H1 (cell line): ENCODE data around the gene C5AR2. TPM values are rescaled to one million over a fixed set of nuclear protein-coding genes. Genes with fewer than 3 reads are reported as not detected.

Source experiments
- CTCF ChIA-PET: fragments of 300-600 bp; sonication (Branson Sonifier 250); formaldehyde crosslinking; loops from one replicate; lab custom pipeline; 2021; ENCODE audit not compliant: partially characterized antibody; lab: Charles Lee
- POLR2A ChIA-PET: fragments of 300-600 bp; sonication (Branson Sonifier 250); formaldehyde crosslinking; loops from one replicate; lab custom pipeline; 2021; ENCODE audit warnings: inconsistent platforms; ENCODE audit not compliant: partially characterized antibody; lab: Charles Lee
- DNase-seq, 2 experiments: peaks; one replicate each; pipeline versions ENCODE4 v3.0.0 to v3.0.0-alpha.2; 2010 to 2022; ENCODE audit warnings: low spot score in 2 of 2, low read depth in 1 of 2, mixed read lengths in 1 of 2
- FAIRE-seq: peaks from 2 replicates; lab custom pipeline; 2011; peaks lifted over from hg19 to GRCh38; lab: Jason Lieb, UNC
- H2AFZ ChIP-seq: 2 replicates; pipeline ENCODE4 v1.8.1; 2012; ENCODE audit warnings: low read length, inconsistent platforms
- H2AK5ac ChIP-seq: 2 replicates; pipeline ENCODE4 v1.6.1; 2013; ENCODE audit warnings: low read depth, low read length
- H2BK120ac ChIP-seq: replicated peaks from 2 replicates; pipeline ENCODE3; 2013; ENCODE audit warnings: low read depth, low read length, inconsistent platforms
- H2BK12ac ChIP-seq: 2 replicates; pipeline ENCODE4 v1.6.1; 2013; ENCODE audit warnings: low read depth, low read length
- H2BK15ac ChIP-seq: 2 replicates; pipeline ENCODE4 v1.6.1; 2013; ENCODE audit warnings: low read length
- H2BK20ac ChIP-seq: 2 replicates; pipeline ENCODE4 v1.6.1; 2013; ENCODE audit warnings: low read length
- H2BK5ac ChIP-seq: 2 replicates; pipeline ENCODE4 v1.6.1; 2013; ENCODE audit warnings: low read depth, low read length
- H3K14ac ChIP-seq: 2 replicates; pipeline ENCODE4 v1.6.1; 2013; ENCODE audit warnings: inconsistent platforms; ENCODE audit not compliant: insufficient read length
- H3K18ac ChIP-seq: 2 replicates; pipeline ENCODE4 v1.6.1; 2013; ENCODE audit warnings: low read length; ENCODE audit errors: extremely low read depth
- H3K23ac ChIP-seq: 2 replicates; pipeline ENCODE4 v1.6.1; 2013; ENCODE audit warnings: inconsistent platforms; ENCODE audit not compliant: insufficient read length
- H3K23me2 ChIP-seq: 2 replicates; pipeline ENCODE4 v1.6.1; 2013; ENCODE audit warnings: low read depth, low read length
- H3K27ac ChIP-seq: 2 replicates; pipeline ENCODE4 v1.6.1; 2011; ENCODE audit warnings: low read depth, low read length, inconsistent platforms
- H3K27me3 ChIP-seq, 4 experiments: replicated peaks in 1 of 4; 1 replicate in 1 of 4; 2 replicates in 3 of 4; pipeline versions ENCODE4 v1.6.1 to v1.8.1; 2011 to 2013; ENCODE audit warnings: low read length in 3 of 4, mild to moderate bottlenecking in 3 of 4, inconsistent platforms in 2 of 4, mixed read lengths in 2 of 4, moderate library complexity in 1 of 4; ENCODE audit not compliant: control insufficient read depth in 3 of 4, insufficient read depth in 3 of 4; ENCODE audit errors: extremely low read depth in 1 of 4
- H3K36me3 ChIP-seq, 4 experiments: 2 replicates each; pipeline versions ENCODE4 v1.6.1 to v1.8.1; 2011 to 2013; ENCODE audit warnings: mild to moderate bottlenecking in 4 of 4, low read length in 3 of 4, moderate library complexity in 2 of 4, control low read depth in 1 of 4, inconsistent platforms in 1 of 4; ENCODE audit not compliant: insufficient read depth in 4 of 4, control insufficient read depth in 2 of 4
- H3K4ac ChIP-seq: replicated peaks from 2 replicates; pipeline ENCODE3; 2013; ENCODE audit warnings: low read length, low read depth, mixed read lengths, inconsistent platforms; ENCODE audit not compliant: insufficient read length
- H3K4me1 ChIP-seq, 4 experiments: replicated peaks in 1 of 4; 1 replicate in 1 of 4; 2 replicates in 3 of 4; pipeline versions ENCODE4 v1.6.1 to v1.8.1; 2011 to 2013; ENCODE audit warnings: low read length in 3 of 4, inconsistent platforms in 2 of 4, mixed read lengths in 1 of 4; ENCODE audit not compliant: insufficient read depth in 4 of 4, control insufficient read depth in 3 of 4
- H3K4me2 ChIP-seq, 2 experiments: 2 replicates each; pipeline versions ENCODE4 v1.6.1 to v1.8.1; 2011 to 2013; ENCODE audit warnings: low read depth in 2 of 2, low read length in 2 of 2, control low read depth in 1 of 2, inconsistent platforms in 1 of 2, mild to moderate bottlenecking in 1 of 2; ENCODE audit not compliant: insufficient read depth in 1 of 2
- H3K4me3 ChIP-seq, 4 experiments: fragments of 200-600, 300-600 bp in 1 of 4; sonication (generic), shearing (Covaris generic), sonication (Bioruptor Twin) in 1 of 4; 2 replicates each; pipeline versions ENCODE4 v1.5.1 to v1.8.1; 2011 to 2016; ENCODE audit warnings: low read length in 4 of 4, low read depth in 3 of 4, control low read depth in 2 of 4, inconsistent platforms in 2 of 4, mild to moderate bottlenecking in 2 of 4, mixed read lengths in 1 of 4, moderate library complexity in 1 of 4; ENCODE audit not compliant: insufficient read depth in 2 of 4; ENCODE audit errors: extremely low read depth in 1 of 4
- H3K56ac ChIP-seq: replicated peaks from 2 replicates; pipeline ENCODE3; 2013; ENCODE audit warnings: low read depth, mild to moderate bottlenecking, mixed read lengths, low read length, inconsistent platforms; ENCODE audit not compliant: insufficient read length
- H3K79me1 ChIP-seq: 2 replicates; pipeline ENCODE4 v1.6.1; 2013; ENCODE audit warnings: low read depth, low read length, control low read depth
- H3K79me2 ChIP-seq, 2 experiments: 2 replicates each; pipeline versions ENCODE4 v1.6.1 to v1.8.1; 2012 to 2013; ENCODE audit warnings: low read length in 2 of 2, mild to moderate bottlenecking in 2 of 2, inconsistent platforms in 1 of 2; ENCODE audit not compliant: insufficient read depth in 2 of 2, control insufficient read depth in 1 of 2
- H3K9ac ChIP-seq, 4 experiments: replicated peaks in 1 of 4; 1 replicate in 1 of 4; 2 replicates in 3 of 4; pipeline versions ENCODE4 v1.6.1 to v1.8.1; 2011 to 2013; ENCODE audit warnings: low read depth in 3 of 4, low read length in 3 of 4, control low read depth in 2 of 4, mild to moderate bottlenecking in 2 of 4, moderate library complexity in 2 of 4, inconsistent platforms in 1 of 4; ENCODE audit errors: extremely low read depth in 1 of 4
- H3K9me3 ChIP-seq, 2 experiments: 2 replicates each; pipeline versions ENCODE4 v1.6.1 to v1.8.1; 2012 to 2013; ENCODE audit warnings: mild to moderate bottlenecking in 2 of 2, moderate library complexity in 2 of 2, control low read depth in 1 of 2, inconsistent platforms in 1 of 2, low read depth in 1 of 2, low read length in 1 of 2, mixed read lengths in 1 of 2; ENCODE audit not compliant: insufficient read depth in 2 of 2
- H4K20me1 ChIP-seq, 2 experiments: replicated peaks in 1 of 2; 2 replicates each; pipeline versions ENCODE3 to v1.8.1; 2011 to 2013; ENCODE audit warnings: inconsistent platforms in 2 of 2, low read length in 2 of 2, mild to moderate bottlenecking in 1 of 2; ENCODE audit not compliant: insufficient read depth in 2 of 2, control insufficient read depth in 1 of 2
- H4K5ac ChIP-seq: 2 replicates; pipeline ENCODE4 v1.6.1; 2013; ENCODE audit warnings: low read length, low read depth, mixed read lengths, inconsistent platforms; ENCODE audit not compliant: insufficient read length
- H4K8ac ChIP-seq: 2 replicates; pipeline ENCODE4 v1.8.0; 2013; ENCODE audit warnings: mild to moderate bottlenecking, moderate library complexity, low read length, inconsistent platforms; ENCODE audit not compliant: insufficient read depth; ENCODE audit errors: extremely low read depth
- H4K91ac ChIP-seq: replicated peaks from 2 replicates; pipeline ENCODE3; 2013; ENCODE audit warnings: low read length, mixed read lengths, inconsistent platforms; ENCODE audit not compliant: insufficient read length
- ASH2L ChIP-seq: fragments of 200-600, 300-600 bp; sonication (generic); IDR thresholded peaks from one replicate; pipeline ENCODE4 v1.7.1; 2017; ENCODE audit warnings: low read length
- BCL11A ChIP-seq, 2 experiments: IDR thresholded peaks; one replicate each; pipeline ENCODE4 v1.6.1; 2011; ENCODE audit warnings: low read depth in 2 of 2, low read length in 2 of 2, mild to moderate bottlenecking in 2 of 2
- BRCA1 ChIP-seq: IDR thresholded peaks from 2 replicates; pipeline ENCODE4 v1.6.1; 2012; ENCODE audit warnings: low read depth, low read length, improper control_type of control experiment
- GABPA ChIP-seq: IDR thresholded peaks from 2 replicates; pipeline ENCODE4 v1.6.1; 2011; ENCODE audit warnings: mild to moderate bottlenecking, low read length, moderate library complexity, borderline replicate concordance; ENCODE audit not compliant: insufficient read depth
- HDAC6 ChIP-seq: IDR thresholded peaks from one replicate; pipeline ENCODE4 v1.7.1; 2012; ENCODE audit warnings: low read depth, mild to moderate bottlenecking, inconsistent platforms, low read length, moderate library complexity
- KDM1A ChIP-seq: fragments of 200-600, 300-600 bp; sonication (generic); IDR thresholded peaks from 2 replicates; pipeline ENCODE4 v1.7.1; 2016; ENCODE audit warnings: mild to moderate bottlenecking, low read length, borderline replicate concordance
- RAD21 ChIP-seq, 2 experiments: IDR thresholded peaks in 1 of 2; conservative IDR thresholded peaks in 1 of 2; 2 replicates each; pipeline ENCODE4 v1.6.1; 2011; ENCODE audit warnings: low read depth in 2 of 2, low read length in 2 of 2, improper control_type of control experiment in 1 of 2, inconsistent platforms in 1 of 2, mild to moderate bottlenecking in 1 of 2, moderate library complexity in 1 of 2
- TAF7 ChIP-seq: optimal IDR thresholded peaks from 2 replicates; pipeline ENCODE3; 2011; ENCODE audit warnings: low read depth, mild to moderate bottlenecking, inconsistent platforms, low read length, moderate library complexity, borderline replicate concordance
- WGBS, 2 experiments: shearing (Covaris generic) in 1 of 2; methylation state at CpG; one replicate each; pipeline versions ENCODE4 v1.1.6 to v1.1.7; 2013 to 2015; ENCODE audit warnings: low lambda C conversion rate in 2 of 2, mixed read lengths in 2 of 2, inconsistent platforms in 1 of 2, low coverage in 1 of 2, missing lambda C conversion rate in 1 of 2; ENCODE audit not compliant: insufficient replicate concordance in 2 of 2, insufficient coverage in 1 of 2, insufficient read length in 1 of 2; ENCODE audit errors: extremely low coverage in 1 of 2, missing lambda C conversion rate in 1 of 2; 5-methylcytosine and 5-hydroxymethylcytosine counted together
- polyA plus RNA-seq, 7 experiments: library from polyadenylated mRNA; depleted of rRNA in 3 of 7; stranded (reverse) in 5 of 7; unstranded in 2 of 7; fragments of >200 nt in 5 of 7; fragments of 200-250 nt in 2 of 7; gene quantifications; 1 replicate in 5 of 7; 2 replicates in 1 of 7; 4 replicates in 1 of 7; pipeline versions ENCODE4 v1.2.1 to v1.2.3, GENCODE V29; 2011 to 2013; ENCODE audit warnings: missing spikeins in 2 of 7, mixed read lengths in 2 of 7
- total RNA-seq: library from RNA; stranded (reverse); fragmentation: NEBNext Ultra II Directional; extraction: Animal tissue kit (Norgen Biotek cat#: 25700); gene quantifications from 2 replicates; pipeline ENCODE4 v1.2.1, GENCODE V29; 2021
- TF ChIP-seq, protein P1 (sequence below): IDR thresholded peaks from 2 replicates; pipeline ENCODE4 v1.6.1; 2012; ENCODE audit warnings: low read length, inconsistent platforms
- TF ChIP-seq, protein P2 (sequence below): IDR thresholded peaks from 2 replicates; pipeline ENCODE4 v1.6.1; 2012; ENCODE audit warnings: inconsistent platforms
- TF ChIP-seq, protein P3 (sequence below): IDR thresholded peaks from 2 replicates; pipeline ENCODE4 v1.6.1; 2011; ENCODE audit warnings: low read depth, mild to moderate bottlenecking, low read length; ENCODE audit not compliant: insufficient read depth

Gene C5AR2
- total and polyA plus RNA-seq, 2 of the 8 experiments (the other 6 are each of a cell fraction or from before 2014, with no cell fraction given) = 0.08 to 0.15 TPM

DNA sequence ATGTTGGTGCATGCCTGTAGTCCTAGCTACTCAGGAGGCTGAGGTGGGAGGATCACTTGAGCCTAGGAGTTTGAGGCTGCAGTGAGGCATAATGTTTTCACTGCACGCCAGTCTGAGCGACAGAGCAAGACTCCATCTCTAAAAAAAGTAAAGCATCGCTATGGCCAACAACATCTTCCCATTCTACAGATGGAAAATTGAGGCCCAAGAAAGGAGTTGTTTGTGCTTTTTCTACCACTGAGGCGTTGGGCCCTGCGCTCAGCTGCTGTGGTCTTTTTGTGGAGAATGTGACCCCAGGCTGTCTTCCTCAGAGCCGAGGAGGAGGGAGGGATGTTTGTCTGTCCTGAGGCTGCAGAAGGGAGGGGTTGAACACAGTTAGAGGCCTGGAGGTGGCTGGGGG is 485 bp upstream of the C5AR2 start:
- Histone ChIP-seq H3K23ac (no peak overlapping the region), H3K36me3 (no peaks in the 10 kb centered on the region), H2AFZ (no peak overlapping the region), H3K27ac (no peak overlapping the region), H3K9me3 (no peaks in the 10 kb centered on the region), H4K20me1 (no peaks in the 10 kb centered on the region), H3K14ac (no peak overlapping the region), H3K18ac (no peak overlapping the region), H3K9ac (no peak overlapping the region), H3K4me2 (no peak overlapping the region), H3K79me2 (no peaks in the 10 kb centered on the region), H4K8ac (no peak overlapping the region), H3K4ac (no peak overlapping the region), H3K4me1 (no peaks in the 10 kb centered on the region), H4K5ac (no peak overlapping the region), H4K91ac (no peak overlapping the region), H2BK5ac (no peak overlapping the region), H2BK120ac (no peak overlapping the region), H3K4me3 (no peak overlapping the region), H2AK5ac (no peak overlapping the region), H2BK15ac (no peak overlapping the region), H3K27me3 (no peaks in the 10 kb centered on the region), H3K56ac (no peak overlapping the region), H3K79me1 (no peaks in the 10 kb centered on the region), H2BK12ac (no peak overlapping the region), H2BK20ac (no peak overlapping the region), H3K23me2 (no peaks in the 10 kb centered on the region)
- CTCF ChIA-PET = interaction anchor here (2.1 kb wide), 1 partner anchor 17 kb away, joined by 5 read pairs; the partner anchor contains the start of gene DHX34
- 79% methylated on average over 6 of the region's 6 CpGs; no CpG with 5 or more reads in 1 of the 2 experiments for WGBS, 2 experiments
- POLR2A ChIA-PET = interaction anchor here (0.6 kb wide), 1 partner anchor 35 kb away, joined by 3 read pairs; no protein-coding TSS in a partner anchor
- DNase-seq (no peak), FAIRE-seq (no peak)
- TF ChIP-seq HDAC6 (no peak), ASH2L (no peak), TAF7 (no peak), KDM1A (no peak), RAD21 (IDR thresholded peaks at IDR 0.05 in 1 of 2, conservative IDR thresholded peaks at IDR 0.05 in 1 of 2; ENCODE audit: low read depth in 2 of 2, low read length in 2 of 2) (no peak), BCL11A (IDR thresholded peaks at IDR 0.05; ENCODE audit: low read depth in 2 of 2, low read length in 2 of 2) (no peak), BRCA1 (no peak), GABPA (no peak)
- TF ChIP-seq, protein P1, sequence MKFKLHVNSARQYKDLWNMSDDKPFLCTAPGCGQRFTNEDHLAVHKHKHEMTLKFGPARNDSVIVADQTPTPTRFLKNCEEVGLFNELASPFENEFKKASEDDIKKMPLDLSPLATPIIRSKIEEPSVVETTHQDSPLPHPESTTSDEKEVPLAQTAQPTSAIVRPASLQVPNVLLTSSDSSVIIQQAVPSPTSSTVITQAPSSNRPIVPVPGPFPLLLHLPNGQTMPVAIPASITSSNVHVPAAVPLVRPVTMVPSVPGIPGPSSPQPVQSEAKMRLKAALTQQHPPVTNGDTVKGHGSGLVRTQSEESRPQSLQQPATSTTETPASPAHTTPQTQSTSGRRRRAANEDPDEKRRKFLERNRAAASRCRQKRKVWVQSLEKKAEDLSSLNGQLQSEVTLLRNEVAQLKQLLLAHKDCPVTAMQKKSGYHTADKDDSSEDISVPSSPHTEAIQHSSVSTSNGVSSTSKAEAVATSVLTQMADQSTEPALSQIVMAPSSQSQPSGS = no peak
- TF ChIP-seq, protein P2, sequence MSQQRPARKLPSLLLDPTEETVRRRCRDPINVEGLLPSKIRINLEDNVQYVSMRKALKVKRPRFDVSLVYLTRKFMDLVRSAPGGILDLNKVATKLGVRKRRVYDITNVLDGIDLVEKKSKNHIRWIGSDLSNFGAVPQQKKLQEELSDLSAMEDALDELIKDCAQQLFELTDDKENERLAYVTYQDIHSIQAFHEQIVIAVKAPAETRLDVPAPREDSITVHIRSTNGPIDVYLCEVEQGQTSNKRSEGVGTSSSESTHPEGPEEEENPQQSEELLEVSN = no peak
- TF ChIP-seq, protein P3, sequence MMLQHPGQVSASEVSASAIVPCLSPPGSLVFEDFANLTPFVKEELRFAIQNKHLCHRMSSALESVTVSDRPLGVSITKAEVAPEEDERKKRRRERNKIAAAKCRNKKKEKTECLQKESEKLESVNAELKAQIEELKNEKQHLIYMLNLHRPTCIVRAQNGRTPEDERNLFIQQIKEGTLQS = no peak
